RCC 7860 (cell line): ENCODE data around the gene COL5A1.
A peak's percentile ranks its signal among the peaks of the same experiment; 100 is the strongest.
"Not testable (repeated sequence)": the region's sequence is repeated elsewhere in the genome, so short reads cannot be mapped to it uniquely, and the experiment has no call there.

Experiments
- DNase-seq: peaks from one replicate; pipeline ENCODE4 v3.0.0-alpha.2; 2015; ENCODE audit warnings: low spot score
- FAIRE-seq: peaks from 2 replicates; lab custom pipeline; 2012; peaks lifted over from hg19 to GRCh38; lab: Jason Lieb, UNC

COL5A1 gene

GRCh38 chr9:134844821-134845220 is 203.2 kb downstream of the COL5A1 start:
- DNase-seq (no peak), FAIRE-seq (no peak)

- no peak for FAIRE-seq
- no peak for DNase-seq
Observed at GRCh38 chr9:134846187-134846586, 204.6 kb downstream of the COL5A1 start.

DNA sequence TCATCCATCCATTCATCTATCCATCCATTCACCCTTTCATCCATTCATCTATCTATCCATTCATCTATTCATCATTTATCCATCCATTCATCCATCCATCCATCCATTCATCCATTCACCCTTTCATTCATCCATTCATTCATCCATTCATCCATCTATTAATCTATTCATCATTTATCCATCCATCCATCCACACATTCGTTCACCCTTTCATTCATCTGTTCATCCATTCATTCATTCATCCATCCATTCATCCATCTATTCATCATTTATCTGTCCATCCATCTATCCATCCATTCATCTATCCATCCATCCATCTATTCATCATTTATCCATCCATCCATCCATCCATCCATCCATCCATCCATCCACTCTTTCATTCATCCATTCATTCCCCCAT is 205.1 kb downstream of the COL5A1 start:
- DNase-seq (no peak), FAIRE-seq (no peak)

- no peak for FAIRE-seq
- no peak for DNase-seq
Observed at GRCh38 chr9:134847138-134847537, 205.5 kb downstream of the COL5A1 start.

DNA sequence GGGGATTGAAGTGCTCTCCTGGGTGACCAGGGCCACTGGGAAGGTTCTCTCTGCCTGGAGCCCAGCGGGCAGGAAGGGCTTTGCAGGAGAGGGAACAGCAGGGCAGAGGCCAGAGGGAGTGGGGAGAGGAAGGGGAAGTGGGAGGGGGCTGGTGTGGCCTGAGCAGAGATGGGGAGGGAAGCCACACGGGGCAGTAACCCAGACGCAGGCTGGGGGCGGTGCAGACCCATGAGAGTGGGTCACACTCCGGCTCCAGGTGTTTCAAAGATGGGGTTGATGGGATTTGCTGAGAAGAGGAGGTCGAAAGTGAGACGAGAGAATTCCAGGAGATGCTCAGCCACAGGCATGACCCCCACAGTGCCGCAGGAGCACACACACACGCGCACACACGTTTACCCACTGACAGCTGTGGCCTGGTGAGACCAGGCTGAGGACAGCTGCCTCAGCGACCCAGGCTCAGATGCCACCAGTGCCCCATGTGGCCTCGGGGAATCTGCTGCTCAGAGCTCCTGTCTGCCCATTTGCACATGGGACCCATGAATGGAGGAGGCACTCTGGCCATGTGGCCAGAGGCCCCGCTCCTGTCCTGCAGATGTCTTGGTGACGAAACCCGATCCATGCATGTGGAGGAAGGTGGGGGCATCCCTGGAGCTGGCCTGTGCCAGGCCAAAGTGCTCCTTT is 206.3 kb downstream of the COL5A1 start:
- DNase-seq (no peak), FAIRE-seq (no peak)

DNA sequence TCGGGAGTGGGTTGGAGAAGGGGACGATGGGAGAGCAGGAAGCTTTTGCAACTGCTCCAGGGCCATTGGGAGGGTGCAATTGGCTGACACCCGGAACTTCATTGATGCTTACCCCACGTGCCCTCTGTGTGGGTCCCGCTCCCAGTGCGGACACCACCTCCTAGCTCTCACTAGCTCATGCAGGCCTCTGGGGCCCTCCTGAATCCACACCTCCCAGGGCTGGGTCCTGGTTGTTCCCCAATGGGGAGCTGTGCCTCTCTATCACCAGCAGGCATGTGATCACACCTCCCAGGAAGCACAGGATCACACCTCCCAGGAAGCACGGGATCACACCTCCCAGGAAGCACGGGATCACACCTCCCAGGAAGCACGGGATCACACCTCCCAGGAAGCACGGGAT is 206.9 kb downstream of the COL5A1 start:
- no peak for FAIRE-seq
- no peak for DNase-seq

- FAIRE-seq (no peak), DNase-seq (no peak)
Observed at GRCh38 chr9:134850611-134851010, 209.0 kb downstream of the COL5A1 start.

GRCh38 chr9:134851020-134851419 is 209.4 kb downstream of the COL5A1 start:
- DNase-seq (no peak), FAIRE-seq (no peak)

- FAIRE-seq (no peak), DNase-seq (no peak)
Observed at GRCh38 chr9:134852906-134853654, 211.5 kb downstream of the COL5A1 start.

- no peak for FAIRE-seq
- no peak for DNase-seq
Observed at GRCh38 chr9:134853893-134854292, 212.3 kb downstream of the COL5A1 start.

GRCh38 chr9:134854541-134854981 is 213.0 kb downstream of the COL5A1 start:
- DNase-seq (no peak), FAIRE-seq (no peak)

GRCh38 chr9:134855231-134855899 is 213.8 kb downstream of the COL5A1 start:
- DNase-seq (no peak), FAIRE-seq (no peak)

- DNase-seq (no peak), FAIRE-seq (no peak)
Observed at GRCh38 chr9:134855900-134856377, 214.3 kb downstream of the COL5A1 start.

GRCh38 chr9:134857451-134857850 is 215.8 kb downstream of the COL5A1 start:
- not testable (repeated sequence) for DNase-seq, FAIRE-seq

GRCh38 chr9:134858051-134858841 is 216.6 kb downstream of the COL5A1 start:
- DNase-seq, result peak; percentile 31
- no peak for FAIRE-seq

- FAIRE-seq (no peak), DNase-seq (no peak)
Observed at GRCh38 chr9:134860510-134860909, 218.9 kb downstream of the COL5A1 start.

GRCh38 chr9:134861595-134862334 is 220.2 kb downstream of the COL5A1 start:
- DNase-seq, result no peak
- FAIRE-seq, result no peak

GRCh38 chr9:134863306-134863902 is 221.8 kb downstream of the COL5A1 start:
- FAIRE-seq (no peak), DNase-seq (no peak)

DNA sequence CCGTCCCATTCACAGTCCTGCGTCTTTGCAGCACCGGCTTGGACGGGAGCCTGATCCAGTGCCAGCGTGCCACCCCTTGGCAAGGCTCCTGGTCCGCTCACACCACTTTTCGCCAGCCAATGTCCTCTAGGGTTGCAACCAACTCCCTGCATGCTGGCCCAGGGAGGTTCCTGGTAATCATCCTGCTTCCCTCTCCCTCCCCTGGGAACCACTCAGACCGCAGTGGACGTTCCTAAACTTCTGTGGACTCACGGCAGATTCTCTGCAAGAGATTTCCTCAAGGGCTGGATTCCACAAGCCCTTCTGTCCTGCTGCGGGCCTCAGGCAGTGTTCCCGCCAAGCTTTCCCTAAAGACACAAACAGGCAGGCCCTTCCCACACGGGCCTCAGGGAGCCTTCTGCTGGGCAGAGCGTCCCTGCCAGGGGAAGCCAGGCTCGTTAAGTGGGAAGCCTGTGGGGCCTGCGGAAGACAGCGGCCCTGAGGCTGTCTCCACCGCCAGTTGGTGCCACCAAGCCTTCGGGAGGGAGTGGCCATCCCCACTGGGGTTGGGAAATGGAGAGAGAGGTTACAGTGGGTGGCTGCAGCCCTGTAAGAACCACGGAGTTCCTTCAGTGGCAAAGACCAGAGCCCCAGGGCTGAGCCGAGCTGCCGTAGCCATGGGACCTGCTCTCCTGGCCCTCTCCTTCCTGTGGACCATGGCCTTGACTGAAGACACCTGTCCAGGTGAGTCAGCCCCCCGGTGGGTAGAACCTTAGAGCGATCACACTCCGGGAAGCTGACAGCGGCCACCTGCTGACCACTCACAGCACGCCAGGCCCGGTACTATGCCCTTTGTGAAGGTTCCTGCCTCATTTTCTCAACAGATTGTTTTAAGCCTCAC is 222.6 kb downstream of the COL5A1 start:
- FAIRE-seq, result no peak
- no peak for DNase-seq
